Body of pancreas (tissue), 4 donors: ENCODE measurements around the gene MTREX.

Source experiments
- CTCF ChIP-seq, 7 experiments: fragments of 450-650 bp in 4 of 7; fragments of 200-600 bp in 3 of 7; sonication (generic) in 3 of 7; IDR thresholded peaks; one replicate each; pipeline ENCODE4 v1.5.1; 2016 to 2019; ENCODE audit warnings: antibody characterized with exemption in 7 of 7
- POLR2A ChIP-seq, 3 donors: fragments of 450-650 bp; IDR thresholded peaks; one replicate each; pipeline ENCODE4 v1.6.1; 2016; ENCODE audit warnings: antibody characterized with exemption in 3 of 3, mild to moderate bottlenecking in 2 of 3

- TF ChIP-seq CTCF (IDR thresholded peaks at IDR 0.05) = no peak
- TF ChIP-seq POLR2A (IDR thresholded peaks at IDR 0.05) = no peak
Measured at GRCh38 chr5:55438998-55439397, 131.2 kb downstream of the MTREX start.
